GM12878 (cell line): Measurements from ENCODE around the gene FLNC. TPM values are rescaled to one million over a fixed set of nuclear protein-coding genes. Genes with fewer than 3 reads are reported as not detected.

ENCODE experiments used
- ATAC-seq: fragments of 200-7000 bp; cut with Tn5 transposase; 3 replicates; pipeline ENCODE4 v1.9.1; 2020; ENCODE audit warnings: mild to moderate bottlenecking, moderate library complexity
- BruUV-seq: library from RNA; stranded (reverse); fragments of 400-500 nt; replicated peaks from 2 replicates; lab custom pipeline; 2021; lab: Mats Ljungman, UMichigan
- CTCF ChIA-PET: fragments of 300-600 bp; sonication (Branson Sonifier 250); formaldehyde crosslinking; extraction: SDS; loops from one replicate; lab custom pipeline; 2021; ENCODE audit warnings: inconsistent platforms; lab: Yijun Ruan, JAX
- POLR2A ChIA-PET: fragments of 350-600 bp; formaldehyde crosslinking; extraction: SDS; loops from one replicate; lab custom pipeline; 2021; ENCODE audit warnings: inconsistent platforms; lab: Charles Lee
- RAD21 ChIA-PET: fragments of 300-600 bp; sonication (Branson Sonifier 250); formaldehyde crosslinking; loops from one replicate; lab custom pipeline; 2023; ENCODE audit warnings: antibody characterized with exemption; ENCODE audit not compliant: unreplicated experiment; lab: Charles Lee
- SMC1A ChIA-PET: fragments of 300-600 bp; sonication (Branson Sonifier 250); formaldehyde crosslinking; loops from one replicate; lab custom pipeline; 2023; ENCODE audit not compliant: unreplicated experiment, uncharacterized antibody; lab: Charles Lee
- DNase-seq: peaks from one replicate; pipeline ENCODE4 v3.0.0-alpha.2; 2011; ENCODE audit warnings: low read depth, low spot score
- FAIRE-seq: peaks from 3 replicates; lab custom pipeline; 2011; peaks lifted over from hg19 to GRCh38; lab: Jason Lieb, UNC
- H2AFZ ChIP-seq: 2 replicates; pipeline ENCODE4 v1.6.0; 2011; ENCODE audit warnings: low read depth, low read length, control low read depth; ENCODE audit not compliant: control insufficient read depth
- H3K27ac ChIP-seq: 2 replicates; pipeline ENCODE4 v1.5.1; 2011; ENCODE audit warnings: control low read depth; ENCODE audit not compliant: control insufficient read depth, insufficient read depth
- H3K27me3 ChIP-seq, 2 experiments: replicated peaks in 1 of 2; 2 replicates each; pipeline versions ENCODE4 v1.6.0 to v1.6.1; 2011; ENCODE audit warnings: low read length in 1 of 2; ENCODE audit not compliant: control insufficient read depth in 2 of 2, insufficient read depth in 2 of 2
- H3K36me3 ChIP-seq, 2 experiments: 2 replicates each; pipeline ENCODE4 v1.5.1; 2011; ENCODE audit warnings: low read length in 1 of 2; ENCODE audit not compliant: control insufficient read depth in 2 of 2, insufficient read depth in 2 of 2
- H3K4me1 ChIP-seq: 2 replicates; pipeline ENCODE4 v1.6.1; 2011; ENCODE audit warnings: mild to moderate bottlenecking, low read length, moderate library complexity, mixed read lengths; ENCODE audit not compliant: control insufficient read depth, insufficient read depth
- H3K4me2 ChIP-seq: 2 replicates; pipeline ENCODE4 v1.6.0; 2011; ENCODE audit warnings: control low read depth; ENCODE audit not compliant: control insufficient read depth, insufficient read depth
- H3K4me3 ChIP-seq: fragments of 200-600 bp; sonication (generic); 2 replicates; pipeline ENCODE4 v1.5.1; 2016
- H3K79me2 ChIP-seq: 2 replicates; pipeline ENCODE4 v1.6.0; 2011; ENCODE audit warnings: low read length; ENCODE audit not compliant: control insufficient read depth, insufficient read depth
- H3K9ac ChIP-seq: 2 replicates; pipeline ENCODE4 v1.8.0; 2011; ENCODE audit warnings: low read length, control low read depth, mixed read lengths; ENCODE audit not compliant: control insufficient read depth, insufficient read depth
- H3K9me3 ChIP-seq: replicated peaks from 3 replicates; pipeline ENCODE4 v1.5.1; 2011; ENCODE audit warnings: mild to moderate bottlenecking, low read length; ENCODE audit not compliant: control insufficient read depth, insufficient read depth
- H4K20me1 ChIP-seq: 2 replicates; pipeline ENCODE4 v1.6.0; 2011; ENCODE audit not compliant: control insufficient read depth, insufficient read depth
- EED ChIP-seq: sonication (generic); IDR thresholded peaks from 2 replicates; pipeline ENCODE4 v1.6.1; 2016; ENCODE audit warnings: antibody characterized with exemption, low read depth
- EZH2 ChIP-seq: IDR thresholded peaks from 2 replicates; pipeline ENCODE4 v1.6.1; 2012; ENCODE audit warnings: low read depth, mild to moderate bottlenecking, control low read depth, inconsistent platforms, low read length, borderline replicate concordance; ENCODE audit not compliant: control insufficient read depth
- JUND ChIP-seq: IDR thresholded peaks from 2 replicates; pipeline ENCODE4 v1.6.1; 2012; ENCODE audit warnings: low read depth, mild to moderate bottlenecking, low read length, improper control_type of control experiment, moderate library complexity
- MLLT1 ChIP-seq: fragments of 450-650 bp; IDR thresholded peaks from 2 replicates; pipeline ENCODE4 v1.6.1; 2016; ENCODE audit warnings: mild to moderate bottlenecking
- NBN ChIP-seq: fragments of 450-650 bp; IDR thresholded peaks from 2 replicates; pipeline ENCODE4 v1.6.1; 2016
- NFYA ChIP-seq: IDR thresholded peaks from 2 replicates; pipeline ENCODE4 v1.6.1; 2011; ENCODE audit warnings: low read depth, mild to moderate bottlenecking, low read length, improper control_type of control experiment, borderline replicate concordance
- NFYB ChIP-seq: IDR thresholded peaks from 2 replicates; pipeline ENCODE4 v1.6.1; 2011; ENCODE audit warnings: low read depth, mild to moderate bottlenecking, low read length, improper control_type of control experiment, moderate library complexity; ENCODE audit not compliant: insufficient read depth
- POLR2AphosphoS5 ChIP-seq: IDR thresholded peaks from 2 replicates; pipeline ENCODE4 v1.6.1; 2011; ENCODE audit warnings: mild to moderate bottlenecking, low read length, inconsistent platforms
- RELA ChIP-seq: fragments of 450-650 bp; IDR thresholded peaks from 2 replicates; pipeline ENCODE4 v1.8.0; 2014; ENCODE audit warnings: borderline replicate concordance; ENCODE audit not compliant: partially characterized antibody
- RUNX3 ChIP-seq: IDR thresholded peaks from 2 replicates; pipeline ENCODE4 v1.6.1; 2012; ENCODE audit warnings: low read length, inconsistent platforms
- SMARCA5 ChIP-seq: fragments of 450-650 bp; IDR thresholded peaks from 2 replicates; pipeline ENCODE4 v1.6.1; 2017; ENCODE audit warnings: mild to moderate bottlenecking
- WGBS: methylation state at CpG from one replicate; pipeline ENCODE4 v1.1.6; 2016; ENCODE audit warnings: low lambda C conversion rate; ENCODE audit not compliant: insufficient replicate concordance, insufficient coverage; ENCODE audit errors: missing lambda C conversion rate; 5-methylcytosine and 5-hydroxymethylcytosine counted together
- in situ Hi-C: fragments of 300-500 bp; cut with MboI; formaldehyde crosslinking; loops from 9 replicates; pipeline ENCODE4 v1.14.3; 2018; ENCODE audit warnings: mixed read lengths
- intact Hi-C: fragments of 100-400 bp; cut with micrococcal nuclease; formaldehyde crosslinking; loops from one replicate; pipeline ENCODE4 v1.14.2; 2022; ENCODE audit not compliant: unreplicated experiment
- polyA plus RNA-seq, 11 experiments: library from polyadenylated mRNA; depleted of rRNA in 4 of 11; unstranded in 6 of 11; stranded (reverse) in 5 of 11; fragments of >200 nt; fragmentation: Nextera tagmentation in 4 of 11; fragmentation: Illumina TruSeq in 1 of 11; extraction: Ambion mirVana in 4 of 11; extraction: Trizol in 1 of 11; gene quantifications; 1 replicate in 1 of 11; 2 replicates in 10 of 11; pipeline versions ENCODE4 v1.2.1 to v1.2.3, GENCODE V29; 2011 to 2016; ENCODE audit warnings: inconsistent platforms in 2 of 11, missing spikeins in 2 of 11, low read depth in 1 of 11
- total RNA-seq, 4 experiments: library from RNA; depleted of rRNA in 3 of 4; stranded (reverse); fragments of >200 nt in 3 of 4; fragmentation: Illumina TruSeq in 1 of 4; extraction: Trizol in 1 of 4; gene quantifications; 2 replicates each; pipeline versions ENCODE4 v1.2.1 to v1.2.3, GENCODE V29; 2013 to 2021

FLNC gene
- total and polyA plus RNA-seq, 10 of the 15 experiments (the other 5 are each of a cell fraction or from before 2014, with no cell fraction given) = 0.01 to 0.21 (median 0.06) TPM; not detected in 3

- TF ChIP-seq SMARCA5 = no peak
- TF ChIP-seq NBN = no peak
- no peak for TF ChIP-seq EED
- no peak for TF ChIP-seq NFYA
- TF ChIP-seq RELA = no peak
- no peak for TF ChIP-seq MLLT1
Observed at GRCh38 chr7:128818694-128819093, 11.5 kb upstream of the FLNC start (continued).

- intact Hi-C loops = no loop called here
- no TSS peak for BruUV-seq
- Histone ChIP-seq H3K79me2 (no peaks in the 10 kb centered on the region), H2AFZ (no peak overlapping the region), H3K27ac (no peak overlapping the region), H3K4me2 (no peak overlapping the region), H3K27me3 (peaks cover 3 to 5% of the 10 kb centered on the region in 2 experiments; a peak in 3 of 4 replicates)
- in situ Hi-C loops = no loop called here
- FAIRE-seq (no peak), DNase-seq (no peak), ATAC-seq (no peak)
- no peak for TF ChIP-seq RUNX3
- TF ChIP-seq NFYB = no peak
- no peak for TF ChIP-seq EZH2
- TF ChIP-seq JUND = no peak
- TF ChIP-seq POLR2AphosphoS5 = no peak
- TF ChIP-seq, all 136 proteins: peak for 0
- no peaks in the 10 kb centered on the region for H4K20me1 ChIP-seq
- no peaks in the 10 kb centered on the region for H3K36me3 ChIP-seq
- RAD21 ChIA-PET = no interaction called here
- H3K4me3 ChIP-seq = no peak overlapping the region
- SMC1A ChIA-PET = interaction anchor here (0.7 kb wide), 1 partner anchor 22 kb away, joined by 3 read pairs; no protein-coding TSS in a partner anchor
- no peaks in the 10 kb centered on the region for H3K4me1 ChIP-seq
- no peak overlapping the region for H3K9ac ChIP-seq
- POLR2A ChIA-PET = no interaction called here
- CTCF ChIA-PET = no interaction called here
- no peaks in the 10 kb centered on the region for H3K9me3 ChIP-seq
- WGBS = 70% methylated on average over 4 of the region's 4 CpGs
Observed at GRCh38 chr7:128821724-128822123, 8.5 kb upstream of the FLNC start.
